HepG2 (cell line): Measurements from ENCODE around the gene CNTRL. TPM values are rescaled to one million over a fixed set of nuclear protein-coding genes. Genes with fewer than 3 reads are reported as not detected.

Experiments
- CENPBD1 ChIP-seq: sonication (generic); formaldehyde crosslinking; IDR thresholded peaks from 2 replicates; pipeline ENCODE4 v1.8.0; 2022; ENCODE audit warnings: missing genetic modification reagents, low read depth, mild to moderate bottlenecking, borderline replicate concordance
- ETV6 ChIP-seq: sonication (generic); formaldehyde crosslinking; conservative IDR thresholded peaks from 2 replicates; pipeline ENCODE4 v1.4.0; 2020; ENCODE audit warnings: missing genetic modification reagents
- FOXM1 ChIP-seq: sonication (generic); formaldehyde crosslinking; IDR thresholded peaks from 2 replicates; pipeline ENCODE4 v1.5.0; 2020; ENCODE audit warnings: missing genetic modification reagents
- HMG20B ChIP-seq: conservative IDR thresholded peaks from 2 replicates; pipeline ENCODE4 v1.6.1; 2016; ENCODE audit warnings: missing genetic modification reagents, missing compliant biosample characterization
- HMGA1 ChIP-seq: sonication (generic); formaldehyde crosslinking; conservative IDR thresholded peaks from 2 replicates; pipeline ENCODE4 v1.4.0; 2020; ENCODE audit warnings: missing genetic modification reagents
- IKZF4 ChIP-seq: sonication (generic); formaldehyde crosslinking; IDR thresholded peaks from 2 replicates; pipeline ENCODE4 v1.5.1; 2020; ENCODE audit warnings: borderline replicate concordance, mild to moderate bottlenecking, low read depth, missing genetic modification reagents; ENCODE audit errors: not compliant biosample characterization
- NFATC3 ChIP-seq: sonication (generic); formaldehyde crosslinking; IDR thresholded peaks from 2 replicates; pipeline ENCODE4 v1.5.1; 2020; ENCODE audit warnings: mild to moderate bottlenecking, missing genetic modification reagents
- NR2F2 ChIP-seq: IDR thresholded peaks from 2 replicates; pipeline ENCODE4 v1.6.1; 2012; ENCODE audit warnings: low read depth, inconsistent platforms, borderline replicate concordance
- PAX8 ChIP-seq: sonication (generic); formaldehyde crosslinking; IDR thresholded peaks from 2 replicates; pipeline ENCODE4 v1.8.0; 2022; ENCODE audit warnings: mild to moderate bottlenecking, missing genetic modification reagents, borderline replicate concordance
- PAXIP1 ChIP-seq: sonication (generic); formaldehyde crosslinking; conservative IDR thresholded peaks from 2 replicates; pipeline ENCODE4 v1.4.0; 2020; ENCODE audit warnings: mild to moderate bottlenecking, missing genetic modification reagents, moderate library complexity
- SIX1 ChIP-seq: sonication (generic); formaldehyde crosslinking; IDR thresholded peaks from 2 replicates; pipeline ENCODE4 v1.4.0; 2020; ENCODE audit warnings: missing genetic modification reagents, borderline replicate concordance
- SOX5 ChIP-seq: IDR thresholded peaks from 2 replicates; pipeline ENCODE4 v1.6.1; 2016; ENCODE audit warnings: borderline replicate concordance
- TAF1 ChIP-seq: sonication (generic); formaldehyde crosslinking; IDR thresholded peaks from 2 replicates; pipeline ENCODE4 v1.4.0; 2020; ENCODE audit warnings: missing genetic modification reagents
- ZEB1 ChIP-seq: IDR thresholded peaks from 2 replicates; pipeline ENCODE4 v1.6.1; 2012; ENCODE audit warnings: mild to moderate bottlenecking, low read depth, inconsistent platforms; ENCODE audit not compliant: insufficient replicate concordance
- ZMYM2 ChIP-seq: sonication (generic); formaldehyde crosslinking; IDR thresholded peaks from 2 replicates; pipeline ENCODE4 v1.8.0; 2022; ENCODE audit warnings: mild to moderate bottlenecking, missing genetic modification reagents
- ZNF138 ChIP-seq: sonication (generic); formaldehyde crosslinking; IDR thresholded peaks from 2 replicates; pipeline ENCODE4 v1.5.0; 2020; ENCODE audit warnings: mild to moderate bottlenecking, low read depth, missing genetic modification reagents
- ZNF644 ChIP-seq: IDR thresholded peaks from 2 replicates; pipeline ENCODE4 v1.6.1; 2016; ENCODE audit warnings: low read depth
- ZNF792 ChIP-seq: IDR thresholded peaks from 2 replicates; pipeline ENCODE4 v1.6.1; 2016
- ZXDC ChIP-seq: sonication (generic); formaldehyde crosslinking; IDR thresholded peaks from 2 replicates; pipeline ENCODE4 v1.5.0; 2020; ENCODE audit warnings: mild to moderate bottlenecking, missing genetic modification reagents
- polyA plus RNA-seq, 8 experiments: library from polyadenylated mRNA; depleted of rRNA in 3 of 8; stranded (reverse) in 7 of 8; unstranded in 1 of 8; fragments of >200 nt; fragmentation: Illumina TruSeq in 4 of 8; extraction: Trizol in 4 of 8; gene quantifications; 2 replicates each; pipeline versions ENCODE4 v1.2.1 to v1.2.3, GENCODE V29; 2011 to 2016; ENCODE audit warnings: low read depth in 4 of 8, missing spikeins in 1 of 8, mixed read lengths in 1 of 8; ENCODE audit not compliant: insufficient read depth in 1 of 8
- total RNA-seq, 5 experiments: library from RNA; depleted of rRNA; stranded (reverse); fragments of >200 nt; fragmentation: Illumina TruSeq; extraction: Trizol; gene quantifications; 2 replicates each; pipeline ENCODE4 v1.2.3, GENCODE V29; 2016; ENCODE audit warnings: low read depth in 1 of 5

CNTRL gene
- total and polyA plus RNA-seq, 2 of the 13 experiments (the other 11 are each of a cell fraction or from before 2014, with no cell fraction given): 7.5 to 11.8 TPM

- no peak for TF ChIP-seq FOXM1 (CRISPR knock-in tag)
- no peak for TF ChIP-seq ZNF138 (CRISPR knock-in tag)
- TF ChIP-seq ETV6 (CRISPR knock-in tag): no peak
- TF ChIP-seq ZMYM2 (CRISPR knock-in tag): no peak
- no peak for TF ChIP-seq NR2F2
- no peak for TF ChIP-seq ZNF644
- no peak for TF ChIP-seq TAF1 (CRISPR knock-in tag)
- no peak for TF ChIP-seq ZNF792 (CRISPR knock-in tag)
- no peak for TF ChIP-seq ZXDC
- no peak for TF ChIP-seq NFATC3 (CRISPR knock-in tag)
- TF ChIP-seq SOX5: peak; percentile 48; the same call in 1 of the 2 replicates
- no peak for TF ChIP-seq HMGA1 (CRISPR knock-in tag)
- 0 out of 2 replicates have a peak, but pooled peaks have one; percentile 16 for TF ChIP-seq PAXIP1 (CRISPR knock-in tag)
- no peak for TF ChIP-seq CENPBD1 (CRISPR knock-in tag)
- TF ChIP-seq SIX1 (CRISPR knock-in tag): no peak
- no peak for TF ChIP-seq IKZF4 (CRISPR knock-in tag)
- no peak for TF ChIP-seq HMG20B (CRISPR knock-in tag)
- no peak for TF ChIP-seq ZEB1
- TF ChIP-seq PAX8 (CRISPR knock-in tag): no peak
Measured at GRCh38 chr9:121213136-121213806, 138.5 kb downstream of the CNTRL start (continued).
